HG03103 (cell line): ENCODE data around the gene ABCC10.
"Not testable (repeated sequence)": the region's sequence is repeated elsewhere in the genome, so short reads cannot be mapped to it uniquely, and the experiment has no call there.

ENCODE experiments used
- ATAC-seq: cut with Tn5 transposase; IDR thresholded peaks from one replicate; pipeline ENCODE4 v1.9.1; 2021; ENCODE audit warnings: low read depth; ENCODE audit not compliant: unreplicated experiment

The ABCC10 gene

DNA sequence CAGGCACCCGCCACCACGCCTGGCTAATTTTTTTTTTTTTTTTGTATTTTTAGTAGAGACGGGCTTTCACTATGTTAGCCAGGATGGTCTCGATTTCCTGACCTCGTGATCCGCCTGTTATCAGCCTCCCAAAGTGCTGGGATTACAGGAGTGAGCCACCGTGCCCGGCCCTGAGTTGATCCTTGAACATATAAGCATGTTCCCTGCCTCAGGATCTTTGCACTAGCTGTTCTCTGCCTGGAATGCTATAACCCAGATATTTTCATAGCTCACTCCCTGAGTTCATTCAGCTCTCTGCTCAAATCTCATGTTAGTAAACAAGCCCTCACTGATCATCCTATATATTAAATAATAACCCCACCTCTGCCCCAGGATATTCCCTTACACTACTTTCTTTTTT, 37.0 kb downstream of the ABCC10 start:
- no peak for ATAC-seq

DNA sequence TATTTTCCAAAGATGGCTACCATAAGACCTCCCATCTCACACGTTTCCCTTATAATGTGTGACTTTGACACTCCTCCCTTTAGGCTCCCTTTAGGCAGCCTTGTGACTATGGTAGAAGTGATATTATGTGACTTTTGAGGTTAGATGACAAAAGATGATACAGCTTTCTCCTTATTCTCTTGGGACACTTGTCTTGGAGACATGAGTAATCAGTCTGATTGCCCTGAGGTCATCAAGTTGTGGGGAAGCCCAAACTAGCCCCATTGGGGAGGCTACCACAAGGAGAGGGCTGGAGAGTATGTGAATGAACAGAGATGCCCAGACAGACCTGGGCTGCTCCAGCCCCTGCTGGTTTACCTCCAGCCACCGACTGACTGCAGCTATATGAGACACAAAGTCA, 38.6 kb downstream of the ABCC10 start:
- ATAC-seq: no peak

DNA sequence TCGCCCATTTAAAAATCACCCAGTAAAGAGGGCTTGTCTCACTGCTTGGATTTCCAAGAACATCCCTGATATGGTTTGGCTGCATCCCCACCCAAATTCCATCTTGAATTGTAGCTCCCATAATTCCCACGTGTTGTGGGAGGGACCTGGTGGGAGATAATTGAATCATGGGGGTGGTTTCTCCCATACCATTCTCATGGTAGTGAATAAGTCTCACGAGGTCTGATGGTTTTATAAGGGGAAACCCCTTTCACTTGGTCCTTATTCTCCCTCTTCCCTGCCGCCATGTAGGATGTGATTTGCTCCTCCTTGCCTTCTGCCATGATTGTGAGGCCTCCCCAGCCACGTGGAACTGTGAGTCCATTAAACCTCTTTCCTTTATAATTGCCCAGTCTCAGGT, 39.9 kb downstream of the ABCC10 start:
- not testable (repeated sequence) for ATAC-seq

DNA sequence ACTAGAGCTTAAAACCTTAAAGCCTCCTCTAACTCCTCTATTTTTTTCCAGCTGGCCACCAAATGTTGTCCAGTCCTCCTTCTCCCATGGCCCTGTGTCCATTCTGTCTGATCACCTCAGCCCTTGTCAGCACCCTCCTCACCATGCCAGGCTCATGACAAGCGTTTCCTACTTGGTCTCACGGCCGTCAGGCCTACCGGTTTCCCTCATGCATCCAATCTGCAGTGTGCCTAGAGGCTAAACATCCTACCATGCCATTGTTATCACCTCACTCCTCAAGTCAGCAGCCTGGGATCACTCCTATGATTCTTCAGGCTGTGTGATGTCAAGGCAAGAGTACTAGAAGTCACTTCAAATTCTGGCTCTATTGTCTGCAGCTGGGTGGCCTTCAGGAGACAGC, 40.4 kb downstream of the ABCC10 start:
- ATAC-seq: no peak

DNA sequence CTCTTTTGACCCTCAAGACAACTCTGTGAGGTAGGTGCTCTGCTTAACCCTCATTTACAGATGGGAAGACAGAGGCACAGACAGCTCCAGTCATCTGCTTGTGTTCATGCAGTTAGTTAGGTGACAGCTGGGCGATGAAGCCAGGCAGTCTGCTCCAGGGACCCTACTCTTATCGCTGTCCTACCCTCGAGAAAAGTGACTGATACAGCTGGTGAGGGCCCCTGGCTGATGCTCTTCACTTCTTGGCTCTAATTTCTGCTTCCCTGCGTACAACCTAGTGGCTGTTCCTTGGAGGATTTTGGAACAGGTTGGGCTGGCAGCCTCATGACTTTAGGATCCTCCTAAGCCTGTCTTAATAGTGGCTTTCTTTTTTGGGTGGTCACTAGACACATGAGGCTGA, 40.9 kb downstream of the ABCC10 start:
- ATAC-seq: no peak

DNA sequence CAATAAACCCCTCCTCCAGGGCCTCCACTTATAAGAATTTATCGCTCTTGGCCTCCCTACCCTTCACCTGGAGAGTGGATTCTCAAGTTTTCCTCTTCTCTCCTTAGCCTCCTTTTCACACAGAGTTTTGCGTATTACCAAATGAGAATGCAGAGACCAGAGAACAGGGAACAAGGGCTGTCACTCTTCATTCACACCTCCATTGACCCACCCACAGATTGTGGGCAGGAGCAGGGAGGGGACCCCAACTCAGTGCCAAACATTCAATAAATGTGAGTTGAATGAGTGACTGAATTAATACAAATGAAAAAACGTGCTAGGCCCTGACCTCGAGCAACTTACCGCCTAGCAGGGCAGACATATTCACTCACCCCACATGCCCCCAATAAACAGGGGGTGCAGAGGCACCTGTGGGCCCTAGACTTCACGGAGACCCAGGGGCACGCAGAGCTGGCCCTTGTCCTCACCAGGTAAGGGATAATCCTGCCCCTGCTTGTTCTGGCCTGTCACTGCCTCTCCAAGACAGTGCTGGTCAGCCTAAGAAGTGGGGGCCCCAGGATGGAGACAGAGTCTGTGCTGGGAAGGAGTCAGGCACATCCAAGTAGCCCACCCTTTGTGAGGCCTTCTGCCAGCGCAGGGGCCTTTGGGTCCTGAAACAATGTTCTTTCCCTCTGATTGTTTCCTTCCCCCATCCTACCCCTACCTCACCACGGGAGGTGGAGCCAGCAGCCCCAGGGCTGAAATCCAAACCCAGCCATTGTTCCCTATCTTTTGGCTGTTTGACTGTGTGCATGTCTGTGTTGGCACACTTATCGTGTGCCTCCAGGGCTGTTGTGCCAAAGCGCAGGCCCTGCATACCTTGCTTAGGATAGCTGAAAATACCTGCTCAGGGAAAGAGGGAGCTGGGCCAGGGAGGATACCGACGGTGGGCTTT, 41.7 kb downstream of the ABCC10 start:
- ATAC-seq: no peak

DNA sequence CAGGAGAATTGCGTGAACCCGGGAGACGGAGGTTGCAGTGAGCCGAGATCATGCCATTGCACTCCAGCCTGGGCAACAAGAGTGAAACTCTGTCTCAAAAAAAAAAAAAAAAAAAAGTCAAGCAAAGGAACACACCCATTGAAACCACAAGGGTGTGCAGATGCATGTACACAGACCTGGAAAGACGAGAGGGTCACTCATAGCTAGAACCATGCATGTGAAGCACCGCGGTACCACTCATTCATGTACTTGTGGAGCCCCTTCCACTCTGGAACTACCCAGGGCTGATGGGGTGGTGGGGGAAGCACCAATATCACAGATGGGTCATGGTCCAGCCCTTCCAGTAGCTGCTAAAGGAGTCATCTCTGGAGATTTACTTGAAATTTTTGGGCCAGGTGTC, 42.6 kb downstream of the ABCC10 start:
- no peak for ATAC-seq

DNA sequence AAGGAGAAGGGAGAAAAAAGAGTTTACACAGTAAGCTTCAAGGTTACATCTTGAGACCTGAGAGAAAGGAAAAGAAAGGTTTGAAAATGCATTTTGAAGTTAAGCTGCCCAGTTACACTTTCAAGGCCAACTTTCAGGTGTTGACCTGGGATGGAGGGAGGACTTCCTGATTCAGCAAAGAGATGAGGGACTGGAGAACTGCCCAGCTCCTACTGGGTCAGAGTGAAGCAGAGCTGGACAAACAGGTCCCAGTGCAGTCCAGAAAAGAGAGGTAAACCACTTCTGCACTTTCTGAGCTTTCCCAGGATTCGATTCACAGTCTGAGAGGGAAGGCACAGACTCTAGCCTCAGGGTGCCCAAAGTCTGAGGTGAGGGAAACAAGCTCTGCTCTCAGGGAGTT, 44.1 kb downstream of the ABCC10 start:
- ATAC-seq: no peak

DNA sequence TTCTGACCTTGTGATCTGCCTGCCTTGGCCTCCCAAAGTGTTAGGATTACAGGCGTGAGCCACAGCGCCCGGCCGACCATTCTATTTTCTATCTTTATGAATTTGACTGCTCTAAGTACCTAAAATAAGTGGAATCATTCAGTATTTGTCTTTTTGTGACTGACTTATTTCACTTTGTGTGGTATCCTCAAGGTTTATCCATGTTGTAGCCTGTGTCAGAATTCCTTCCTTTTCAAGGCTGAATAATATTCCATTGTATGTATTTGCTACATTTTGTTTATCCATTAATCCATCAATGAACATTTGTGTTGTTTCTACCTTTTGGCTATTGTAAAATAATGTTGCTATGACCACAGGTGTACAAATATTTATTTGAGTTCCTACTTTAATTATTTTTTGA, 45.2 kb downstream of the ABCC10 start:
- no peak for ATAC-seq

DNA sequence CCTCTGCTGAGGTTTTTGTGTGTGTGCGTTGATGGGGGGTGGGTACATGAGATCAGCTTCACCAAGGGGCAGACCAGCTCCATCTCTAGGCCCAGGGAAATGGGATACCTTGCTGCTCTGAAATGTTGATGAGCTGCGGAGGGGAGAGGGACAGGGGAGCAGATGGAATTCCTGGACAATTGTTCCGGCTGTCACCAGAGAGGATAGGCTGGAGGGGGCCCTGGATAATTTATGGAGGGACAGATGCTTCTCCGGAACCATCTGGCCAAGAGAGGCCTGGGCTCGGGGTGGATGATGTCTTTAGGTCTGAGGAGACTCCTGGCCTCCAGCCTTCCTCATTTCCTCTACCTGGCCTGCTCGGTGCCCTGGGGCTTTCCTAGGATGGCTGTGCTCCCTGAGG, 48.2 kb downstream of the ABCC10 start:
- ATAC-seq: no peak

DNA sequence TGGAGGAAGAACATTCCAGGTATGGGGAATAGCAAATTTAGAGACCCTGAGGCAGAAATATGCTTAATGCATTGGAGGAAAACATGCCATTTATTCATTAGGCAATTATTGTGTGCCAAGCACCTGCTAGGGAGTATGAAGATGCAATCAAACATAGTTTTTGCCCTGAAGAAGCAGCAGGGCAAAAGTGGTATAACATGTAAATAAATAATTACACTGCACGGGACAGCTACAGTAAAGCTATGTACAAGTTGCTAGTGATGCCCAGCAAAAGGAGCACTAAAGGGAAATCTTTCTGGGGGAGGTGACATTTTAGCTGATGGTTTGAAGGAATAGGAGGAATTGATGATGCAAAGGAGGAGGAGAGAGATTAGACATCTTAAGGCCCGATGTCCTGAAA, 49.4 kb downstream of the ABCC10 start:
- no peak for ATAC-seq

DNA sequence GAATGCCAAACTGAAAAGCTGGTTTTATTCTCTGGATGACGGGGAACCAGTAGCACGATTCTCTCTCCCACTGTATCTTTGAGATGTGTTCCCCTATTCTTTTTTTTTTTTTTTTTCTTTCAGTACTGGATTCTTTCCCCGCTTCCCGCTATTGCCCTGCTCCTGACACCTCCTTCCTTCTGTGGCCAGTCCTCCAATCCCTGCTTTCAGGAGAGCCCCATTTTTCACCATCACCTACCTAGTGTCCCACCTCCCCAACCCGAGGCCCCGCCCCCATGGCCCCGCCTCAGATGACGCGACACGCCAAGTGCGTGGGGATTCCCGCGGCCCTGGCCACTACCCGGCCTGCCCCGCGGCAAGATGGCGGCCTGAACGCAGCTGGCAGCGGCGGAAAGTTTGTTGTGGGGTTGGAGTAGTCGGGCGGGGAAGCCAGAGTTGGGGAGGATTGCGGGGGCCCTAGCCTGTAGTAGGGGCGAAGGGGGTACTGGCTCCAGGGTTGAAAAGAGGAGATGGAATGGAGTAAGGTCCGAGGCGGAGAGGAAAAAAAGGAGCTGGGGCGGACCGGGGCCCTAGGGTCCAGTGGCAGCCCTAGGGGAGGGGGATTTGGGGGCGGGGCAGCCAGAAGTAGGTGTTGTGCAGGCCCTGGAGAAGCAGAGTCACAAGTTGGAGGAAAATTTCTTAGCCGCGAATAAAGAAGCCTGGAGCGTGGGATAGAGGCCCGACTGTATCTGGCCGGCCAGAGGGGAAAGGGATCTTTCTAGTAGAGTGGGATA, 50.1 kb downstream of the ABCC10 start, which contains the start of gene TJAP1:
Gene TJAP1 (plus strand): TSS at position 336 of the 773 bp plus-strand sequence. CDS start 21,432 bp downstream, outside the sequence.
- ATAC-seq: peak; percentile 99

DNA sequence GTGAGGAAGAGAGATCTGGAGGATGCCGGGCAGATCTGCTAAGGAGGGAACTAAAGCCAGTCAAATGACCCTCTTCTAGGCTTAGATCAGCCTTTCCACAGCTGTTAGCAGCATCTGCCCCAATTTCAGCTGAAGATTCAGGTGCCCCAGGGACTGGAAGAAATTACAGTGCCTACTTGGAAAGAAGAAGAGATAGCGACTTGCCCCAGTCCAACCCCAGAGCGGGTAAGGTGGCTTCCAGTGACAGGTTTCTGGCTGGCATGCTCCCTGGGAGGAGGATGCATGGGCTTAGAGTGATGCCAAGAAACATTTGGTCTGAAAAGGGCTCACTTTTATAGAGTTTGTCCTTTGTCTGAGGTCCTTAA, 50.6 kb downstream of the ABCC10 start:
- no peak for ATAC-seq

DNA sequence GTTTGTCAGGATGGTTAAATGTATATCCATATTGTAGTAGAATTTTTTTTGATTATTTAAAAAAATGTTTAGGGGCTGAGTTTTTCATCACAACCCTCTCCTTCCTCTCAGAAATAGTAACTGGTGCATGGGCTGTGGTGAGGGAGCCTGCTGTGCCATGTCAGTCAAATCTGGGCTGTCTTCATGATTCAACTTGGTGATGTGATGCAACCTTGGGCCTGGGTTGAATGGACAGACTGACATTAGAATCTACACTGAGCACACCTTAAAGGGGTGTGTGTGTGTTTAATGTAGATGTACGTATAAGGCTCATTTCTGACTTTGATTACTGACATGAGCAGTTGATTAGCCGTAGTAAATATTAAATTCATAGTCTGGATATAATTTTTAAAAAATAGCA, 53.7 kb downstream of the ABCC10 start:
- no peak for ATAC-seq

DNA sequence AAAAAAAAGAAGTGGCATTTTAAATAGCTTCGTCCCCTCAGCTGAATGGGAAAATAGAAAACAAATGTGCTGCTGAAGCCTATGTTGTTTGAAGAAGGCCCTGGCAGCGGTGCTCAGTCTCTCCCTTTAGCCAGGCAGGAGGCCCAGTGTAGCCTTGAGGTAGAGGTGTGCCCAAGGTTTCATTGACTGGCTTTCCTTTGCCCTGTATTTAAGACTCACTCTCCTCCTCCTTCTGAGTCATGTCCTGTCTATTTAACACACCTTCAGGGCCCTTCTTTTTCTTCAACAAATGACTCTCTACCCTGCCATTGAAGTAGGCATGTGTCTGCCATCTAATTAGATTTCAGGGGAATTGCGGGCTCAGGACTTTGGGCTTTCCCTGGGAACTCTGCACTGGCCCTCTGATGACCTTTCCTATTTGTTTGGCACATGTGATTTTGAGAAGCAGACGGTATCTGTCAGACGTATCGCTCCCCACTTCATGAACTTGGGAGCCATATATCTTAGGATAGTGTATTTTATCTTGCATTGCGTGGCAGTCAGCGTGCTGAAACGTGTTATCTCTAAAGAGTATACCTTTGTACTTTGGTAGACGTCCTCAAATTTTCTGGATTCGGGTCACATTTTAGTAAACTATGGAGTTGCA, 54.4 kb downstream of the ABCC10 start:
- no peak for ATAC-seq

DNA sequence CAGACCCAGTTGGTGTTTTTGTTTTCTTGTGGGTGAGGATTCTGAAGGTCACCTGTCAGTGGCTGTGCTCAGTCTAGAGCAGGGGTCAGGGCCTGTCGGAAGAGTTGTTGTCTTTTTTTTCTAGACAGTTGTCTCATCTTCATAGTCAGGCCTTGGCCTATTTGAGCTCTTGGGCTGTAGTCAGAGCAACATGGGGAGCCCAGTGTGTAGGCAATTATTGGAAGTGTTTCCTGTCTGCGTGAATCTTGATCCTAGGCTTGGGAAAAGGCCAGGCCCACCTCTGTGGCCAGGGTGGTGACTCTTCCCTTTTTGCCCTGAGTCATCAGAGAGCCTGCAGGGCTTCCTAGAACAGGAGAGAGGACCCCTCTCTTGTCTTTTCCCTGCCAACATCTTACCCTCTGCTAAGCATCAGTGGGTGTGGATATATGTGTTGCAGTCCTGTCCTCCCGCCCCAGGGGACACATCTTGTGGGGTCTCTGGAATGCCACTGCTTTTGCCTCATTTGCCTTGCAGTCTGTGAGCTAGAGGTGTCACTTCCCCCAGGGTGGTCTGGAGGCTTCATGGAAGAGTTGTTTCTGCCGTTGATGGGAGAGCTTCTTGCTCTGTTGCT, 61.4 kb downstream of the ABCC10 start:
- no peak for ATAC-seq

DNA sequence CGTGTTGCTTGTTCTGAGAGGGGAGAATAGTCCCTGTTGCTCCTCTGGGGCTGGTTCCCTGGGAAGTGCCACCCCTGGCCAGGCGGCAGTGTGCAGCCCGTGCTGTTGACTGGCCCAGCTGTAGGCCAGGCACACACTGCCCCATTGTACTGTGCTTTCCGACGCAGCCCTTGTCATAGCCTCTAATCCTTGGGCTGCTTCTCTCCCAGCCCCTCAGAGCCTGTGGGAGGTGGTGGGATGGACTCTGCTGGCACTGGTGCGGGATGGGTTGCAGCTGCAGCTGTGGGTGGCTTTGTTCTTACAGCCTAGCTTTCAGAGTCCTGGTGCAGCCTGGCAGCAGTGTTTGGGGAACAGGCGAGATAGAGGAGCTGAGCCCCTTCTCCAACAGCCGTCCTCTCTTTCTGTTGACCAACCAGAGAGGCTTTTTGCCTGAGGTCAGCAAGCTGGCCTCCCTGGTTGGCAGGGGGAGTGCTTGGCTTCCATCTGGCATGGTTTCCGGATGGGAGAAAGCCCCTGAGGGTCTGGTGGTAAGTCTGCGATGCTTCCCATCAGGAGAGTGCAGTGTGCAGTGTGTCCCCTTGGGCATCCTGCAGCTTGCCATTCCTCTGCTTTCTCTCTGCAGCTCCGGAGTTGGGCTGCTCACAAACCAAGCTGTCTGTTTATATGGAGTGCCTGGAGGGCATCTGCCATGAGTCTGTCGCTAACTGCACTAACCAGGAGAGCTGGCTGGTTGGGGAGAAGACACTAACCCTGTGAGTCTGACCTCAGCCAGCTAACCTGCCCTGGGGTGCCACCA, 62.1 kb downstream of the ABCC10 start:
- ATAC-seq: no peak

DNA sequence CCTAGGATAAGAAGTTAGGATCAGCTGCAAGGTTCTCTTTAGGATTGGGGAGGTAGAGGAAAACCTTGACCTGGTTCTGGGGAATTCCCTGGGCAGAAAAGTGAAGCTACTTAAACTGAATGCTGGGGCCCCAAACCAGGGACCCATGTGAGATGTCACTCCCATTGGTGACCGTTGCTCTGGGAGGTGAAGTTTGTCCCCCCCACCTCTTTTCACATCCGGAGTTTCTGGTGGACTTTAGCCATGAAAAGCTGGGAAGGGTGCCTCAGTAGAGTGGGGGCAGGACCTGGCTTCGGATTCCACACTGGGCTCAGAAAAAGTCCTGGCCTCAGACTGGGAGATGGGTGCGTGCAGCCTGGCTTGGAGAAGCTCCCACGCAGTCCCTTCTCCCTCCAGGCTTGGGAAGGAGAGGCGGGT, 63.2 kb downstream of the ABCC10 start:
- no peak for ATAC-seq

DNA sequence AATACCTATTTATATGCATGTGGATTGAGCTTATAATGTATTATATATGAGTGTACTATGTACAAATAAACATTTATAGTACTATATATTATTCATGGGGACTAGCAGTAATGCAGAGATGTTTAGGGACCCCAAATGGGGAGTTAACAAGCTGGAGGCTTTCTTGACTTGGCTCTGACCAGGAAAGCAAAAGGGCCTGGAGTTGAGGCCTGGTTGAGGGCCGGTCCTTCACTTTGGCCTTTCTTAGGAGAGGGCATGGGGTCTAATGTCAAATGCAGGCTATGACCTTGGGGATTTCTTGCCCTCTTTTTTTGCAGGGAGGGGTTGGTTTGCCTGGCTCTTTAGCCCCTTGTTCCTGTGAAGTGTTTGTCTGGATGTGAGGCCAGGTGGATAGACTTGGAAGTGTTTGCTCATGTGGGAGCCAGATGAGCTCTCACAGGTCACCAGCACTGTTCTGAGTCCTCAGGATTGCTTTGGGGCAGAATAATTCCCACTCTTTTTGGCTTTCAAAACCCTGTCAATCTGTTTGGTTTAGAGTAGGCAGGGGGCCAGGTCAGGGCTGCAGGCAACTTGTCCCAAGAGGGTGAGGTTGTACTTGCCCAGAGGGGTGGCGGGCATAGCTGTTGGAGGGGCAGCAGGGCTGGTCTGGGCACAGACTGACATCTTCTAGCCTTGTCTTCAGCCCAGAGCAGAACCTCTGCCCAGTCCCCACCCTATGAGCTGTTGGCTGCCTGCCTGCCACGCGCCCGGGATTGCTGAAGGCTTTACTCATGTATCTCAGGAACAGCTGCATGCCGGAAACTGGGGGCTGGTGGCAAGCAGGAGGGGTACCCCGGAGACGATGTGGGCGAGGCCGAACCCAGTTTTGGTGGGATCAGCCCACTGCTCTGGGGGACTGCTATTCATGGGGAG, 64.7 kb downstream of the ABCC10 start:
- ATAC-seq: no peak
